VCaP (cell line): ENCODE results near the gene MTHFR.

Source experiments
- H3K27ac ChIP-seq: fragments of 450-650 bp; 2 replicates; pipeline ENCODE4 v1.5.1; 2017
- CTCF ChIP-seq: fragments of 450-650 bp; conservative IDR thresholded peaks from 2 replicates; pipeline ENCODE4 v1.5.1; 2017; ENCODE audit warnings: mild to moderate bottlenecking, moderate library complexity

MTHFR gene

GRCh38 chr1:11845641-11846335 is 40.0 kb upstream of the MTHFR start:
- TF ChIP-seq CTCF: no peak
- H3K27ac ChIP-seq: no peak overlapping the region

GRCh38 chr1:11842154-11843041 is 36.6 kb upstream of the MTHFR start:
- H3K27ac ChIP-seq: no peak overlapping the region
- no peak for TF ChIP-seq CTCF

GRCh38 chr1:11841245-11842153 is 35.7 kb upstream of the MTHFR start:
- TF ChIP-seq CTCF: no peak

GRCh38 chr1:11839727-11840705 is 34.3 kb upstream of the MTHFR start:
- no peak overlapping the region for H3K27ac ChIP-seq
- no peak for TF ChIP-seq CTCF

More at GRCh38 chr1:11841245-11842153, 35.7 kb upstream of the MTHFR start:
- H3K27ac ChIP-seq: no peak overlapping the region

GRCh38 chr1:11838349-11839272 is 32.8 kb upstream of the MTHFR start:
- H3K27ac ChIP-seq: no peak overlapping the region
- TF ChIP-seq CTCF: peak; percentile 99

GRCh38 chr1:11837767-11838348 is 32.1 kb upstream of the MTHFR start:
- TF ChIP-seq CTCF: no peak
- H3K27ac ChIP-seq: no peak overlapping the region
